ENCODE results near the gene GPR31. TPM values are rescaled to one million over a fixed set of nuclear protein-coding genes. Genes with fewer than 3 reads are reported as not detected.

The GPR31 gene
- total RNA-seq, 4 donors from 2014 or later, result not detected

DNA sequence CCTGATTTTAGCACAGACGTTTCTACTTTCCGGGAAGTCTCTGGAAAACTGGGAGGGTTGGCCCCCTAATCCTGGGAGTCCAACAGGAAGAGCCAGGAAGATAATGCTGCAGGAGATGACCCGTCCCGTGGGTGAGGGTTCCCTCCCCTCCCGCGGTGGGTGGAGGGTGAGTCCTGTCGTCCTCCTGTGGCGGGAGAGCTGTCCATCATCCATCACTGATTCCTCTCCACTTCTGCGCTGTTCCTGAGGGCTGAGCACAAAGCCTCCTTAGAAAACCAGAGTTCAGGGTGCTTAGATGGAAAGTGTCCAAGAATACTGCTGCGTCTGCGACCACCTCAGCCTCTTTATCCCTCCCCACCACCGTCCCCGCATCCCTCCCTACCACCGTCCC lies 40.9 kb downstream of the GPR31 start:
- Histone ChIP-seq H3K4me1 (peaks cover 0 to 40% (median 0%) of the 10 kb centered on the region in 3 donors), H3K36me3 (no peaks in the 10 kb centered on the region), H3K27me3 (no peaks in the 10 kb centered on the region), H3K9me3 (no peaks in the 10 kb centered on the region), H3K27ac (peak overlapping the region in 2 of 4 donors; percentile 64 to 77), H3K4me3 (no peak overlapping the region)
- no peak for ATAC-seq
- 74 to 85% methylated on average over 5 to 6 of the region's 14 CpGs for WGBS, 2 donors (ENCODE audit: low coverage in 1 of 2)
- TF ChIP-seq EP300 (IDR thresholded peaks at IDR 0.05) (no peak), CTCF (IDR thresholded peaks at IDR 0.05) (no peak), POLR2AphosphoS5 (IDR thresholded peaks at IDR 0.05) (no peak), POLR2A (IDR thresholded peaks at IDR 0.05) (no peak)

DNA sequence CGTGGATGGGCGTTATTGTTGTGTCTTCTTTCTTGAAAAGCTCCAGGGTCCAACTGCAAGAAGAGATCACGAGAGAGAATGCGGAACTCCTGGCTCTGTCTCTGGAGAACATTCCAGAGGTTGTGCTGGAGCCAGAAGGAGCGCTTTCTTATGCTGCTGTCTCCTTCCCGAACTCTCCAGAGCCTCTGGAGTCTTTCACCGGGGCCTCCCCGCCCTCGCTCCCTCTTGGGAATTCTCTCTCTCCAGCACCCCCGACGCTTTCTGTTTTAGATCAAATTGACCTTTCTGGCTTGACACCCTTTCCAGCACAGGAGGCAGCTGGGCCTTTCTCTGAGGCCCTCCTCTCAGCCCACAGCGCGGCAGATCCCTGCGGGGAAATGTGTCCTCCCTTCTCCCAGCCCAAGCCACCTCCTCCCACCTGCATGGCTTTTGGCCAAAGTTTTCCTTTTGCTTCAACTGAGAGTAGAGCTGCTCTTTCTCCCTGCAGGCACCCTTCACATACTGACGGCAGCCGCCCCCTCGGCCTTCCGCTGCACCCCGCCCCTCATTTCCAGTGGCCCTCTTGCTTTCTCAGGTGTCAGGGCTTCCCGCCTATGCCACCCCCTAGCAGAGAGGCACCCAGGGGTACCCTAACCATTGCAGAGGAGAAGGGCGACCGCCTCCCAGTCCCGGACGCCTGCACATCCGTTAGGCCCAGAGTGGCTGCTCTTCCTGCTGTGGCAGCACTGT lies 41.5 kb downstream of the GPR31 start:
- H3K9me3 ChIP-seq, result no peaks in the 10 kb centered on the region
- no peaks in the 10 kb centered on the region for H3K27me3 ChIP-seq
- peak overlapping the region in 1 of 2 donors; percentile 22 for H3K4me3 ChIP-seq
- TF ChIP-seq EP300 (IDR thresholded peaks at IDR 0.05) (no peak), CTCF (IDR thresholded peaks at IDR 0.05) (peak in 1 of 4 experiments; percentile 1), POLR2A (IDR thresholded peaks at IDR 0.05) (no peak), POLR2AphosphoS5 (IDR thresholded peaks at IDR 0.05) (no peak)
- peak overlapping the region in 2 of 4 donors; percentile 64 to 77 for H3K27ac ChIP-seq
- peaks cover 0 to 40% (median 0%) of the 10 kb centered on the region in 3 donors for H3K4me1 ChIP-seq
- 3 to 35% methylated on average over 6 to 17 of the region's 25 CpGs for WGBS, 2 donors (ENCODE audit: low coverage in 1 of 2)
- peak; percentile 78 for ATAC-seq
- no peaks in the 10 kb centered on the region for H3K36me3 ChIP-seq

- Histone ChIP-seq H3K27me3 (no peaks in the 10 kb centered on the region), H3K4me1 (peaks cover 0 to 28% (median 0%) of the 10 kb centered on the region in 3 donors), H3K4me3 (no peak overlapping the region), H3K36me3 (no peaks in the 10 kb centered on the region), H3K9me3 (no peaks in the 10 kb centered on the region), H3K27ac (no peak overlapping the region)
- no peak for ATAC-seq
- TF ChIP-seq POLR2AphosphoS5 (IDR thresholded peaks at IDR 0.05) (no peak), POLR2A (IDR thresholded peaks at IDR 0.05) (no peak), EP300 (IDR thresholded peaks at IDR 0.05) (no peak), CTCF (IDR thresholded peaks at IDR 0.05) (no peak)
- 75 to 84% methylated on average over 5 to 7 of the region's 10 CpGs for WGBS, 2 donors (ENCODE audit: low coverage in 1 of 2)
These were observed 42.7 kb downstream of the GPR31 start for GRCh38 chr6:167115054-167115453.

DNA sequence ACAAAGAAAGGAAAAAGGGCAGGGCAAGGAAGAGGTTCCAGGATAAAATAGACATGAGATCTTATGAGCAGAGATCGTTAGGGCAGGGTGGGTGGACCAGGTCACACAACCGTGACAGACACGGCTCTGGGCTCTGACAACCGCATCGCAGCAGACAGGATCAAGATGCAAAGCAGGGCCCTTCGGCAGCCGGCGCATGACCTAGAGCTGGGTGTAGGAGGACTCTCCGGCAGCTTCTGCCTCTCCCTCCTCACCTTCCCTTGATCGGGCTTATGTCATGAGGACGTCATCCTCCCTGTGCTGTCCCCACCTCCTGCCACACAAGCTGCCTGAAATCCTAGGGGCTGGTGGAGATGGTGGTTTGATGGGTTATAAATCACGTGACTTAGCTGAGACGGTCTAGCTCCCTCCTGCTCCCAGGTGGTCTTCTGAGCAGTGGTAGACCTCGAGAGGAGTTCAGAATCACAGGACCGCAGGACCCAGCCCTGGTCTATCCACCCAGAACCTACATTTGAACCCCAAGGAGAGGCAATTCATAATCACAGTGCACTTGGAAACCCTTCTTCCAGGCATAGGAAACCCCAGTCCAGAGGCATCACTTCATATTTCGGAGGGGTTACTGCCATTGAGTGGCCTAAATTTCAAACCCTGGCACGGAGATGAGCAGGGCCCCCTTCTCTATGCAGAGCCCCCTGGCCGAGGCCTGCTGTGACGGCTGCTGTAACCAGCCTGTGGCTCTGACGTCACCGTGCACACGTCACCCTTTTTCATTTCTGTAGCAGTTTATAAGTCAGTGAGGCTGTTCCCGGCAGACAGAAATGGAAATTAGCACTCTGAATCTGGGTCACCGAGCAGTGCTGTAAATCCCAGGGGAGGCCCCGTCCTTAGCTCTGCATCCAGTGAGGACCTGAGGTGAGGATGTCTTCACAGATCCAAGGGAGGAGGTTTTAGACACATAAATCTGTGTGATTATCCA lies 43.6 kb downstream of the GPR31 start:
- Histone ChIP-seq H3K27ac (no peak overlapping the region), H3K4me1 (peaks cover 0 to 28% (median 0%) of the 10 kb centered on the region in 3 donors), H3K4me3 (no peak overlapping the region), H3K36me3 (no peaks in the 10 kb centered on the region), H3K27me3 (no peaks in the 10 kb centered on the region), H3K9me3 (no peaks in the 10 kb centered on the region)
- ATAC-seq, result no peak
- WGBS, 2 donors (ENCODE audit: low coverage in 1 of 2), result 73 to 81% methylated on average over 6 to 11 of the region's 25 CpGs
- TF ChIP-seq EP300 (IDR thresholded peaks at IDR 0.05) (no peak), POLR2A (IDR thresholded peaks at IDR 0.05) (no peak), POLR2AphosphoS5 (IDR thresholded peaks at IDR 0.05) (no peak), CTCF (IDR thresholded peaks at IDR 0.05) (no peak)
